ENCODE data around the gene SYNE2.

GRCh38 chr14:64253672-64254071 is 400.9 kb downstream of the SYNE2 start:
- TF ChIP-seq EZH2 (IDR thresholded peaks at IDR 0.05) (no peak), POLR2AphosphoS5 (IDR thresholded peaks at IDR 0.05; ENCODE audit: borderline replicate concordance, low read depth, low read length) (no peak)
